ENCODE results near the gene ZBTB37. TPM values are rescaled to one million over a fixed set of nuclear protein-coding genes. Genes with fewer than 3 reads are reported as not detected.
A peak's percentile ranks its signal among the peaks of the same experiment; 100 is the strongest.

ZBTB37 gene
- polyA plus RNA-seq (2012; ENCODE audit: low read depth, missing spikeins), result 0.67 TPM

DNA sequence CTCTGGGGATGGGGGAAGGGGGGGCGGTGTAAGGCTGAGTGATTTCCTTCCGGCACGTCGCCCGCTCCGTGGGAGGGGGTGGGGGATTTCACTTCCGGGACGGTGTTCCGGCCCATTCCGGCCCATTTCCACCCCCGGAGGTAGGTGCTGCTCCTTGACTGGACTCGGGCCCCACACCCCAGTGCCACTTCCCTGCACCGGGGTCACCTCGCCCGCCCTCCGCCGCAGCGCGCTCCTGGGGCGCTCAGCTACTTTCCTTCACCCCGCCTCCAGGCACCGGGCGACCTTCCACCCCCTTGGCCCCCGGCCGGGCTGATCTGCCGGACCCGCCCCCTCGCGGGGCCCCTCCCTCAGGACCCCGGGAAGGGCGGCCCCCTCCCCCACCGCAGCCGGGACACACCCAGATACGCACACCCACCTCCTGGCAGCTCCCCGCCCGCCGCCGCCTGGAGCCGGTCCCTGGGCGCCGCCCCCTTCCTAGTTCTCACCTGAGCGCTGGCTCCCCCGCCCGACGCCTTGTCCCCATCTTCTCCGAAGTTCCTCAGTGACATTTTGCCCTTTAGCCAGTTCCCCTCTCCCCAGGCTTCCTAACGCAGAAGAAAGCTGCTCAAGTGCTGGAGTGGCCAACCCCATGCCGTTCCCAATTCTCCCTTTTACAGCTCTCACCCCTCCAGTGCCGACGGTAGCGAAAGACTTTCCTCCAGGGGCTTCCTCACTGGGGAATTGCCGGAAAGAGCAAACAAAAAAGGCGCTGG, at the start of gene ZBTB37:
Gene ZBTB37, plus strand, starts transcription at position 115 of the 755 bp plus-strand sequence. CDS start 1,846 bp downstream, outside the sequence.
- FAIRE-seq (no peak), DNase-seq (ENCODE audit: insufficient read length, low spot score) (peak; percentile 64)
- TF ChIP-seq SPI1 (IDR thresholded peaks at IDR 0.05; ENCODE audit: low read depth, low read length) (peak; percentile 20; the same call in 1 of the 2 replicates), PAX5 (IDR thresholded peaks at IDR 0.05; ENCODE audit: insufficient read depth, low read length, severe bottlenecking) (no peak), POLR2AphosphoS5 (IDR thresholded peaks at IDR 0.05; ENCODE audit: low read depth, low read length) (no peak), POLR2A (IDR thresholded peaks at IDR 0.05; ENCODE audit: low read depth, low read length) (no peak), TAF1 (IDR thresholded peaks at IDR 0.05; ENCODE audit: low read depth, low read length) (peak; percentile 32; the same call in 1 of the 2 replicates), POU2F2 (IDR thresholded peaks at IDR 0.05; ENCODE audit: low read depth, low read length) (peak; percentile 68; the same call in 1 of the 2 replicates)

GRCh38 chr1:173818459-173818858, 49.7 kb upstream of the ZBTB37 start:
- DNase-seq (ENCODE audit: insufficient read length, low spot score) (no peak), FAIRE-seq (no peak)
- TF ChIP-seq POLR2AphosphoS5 (IDR thresholded peaks at IDR 0.05; ENCODE audit: low read depth, low read length) (no peak), POLR2A (IDR thresholded peaks at IDR 0.05; ENCODE audit: low read depth, low read length) (no peak), PAX5 (IDR thresholded peaks at IDR 0.05; ENCODE audit: insufficient read depth, low read length, severe bottlenecking) (no peak), TAF1 (IDR thresholded peaks at IDR 0.05; ENCODE audit: low read depth, low read length) (no peak), POU2F2 (IDR thresholded peaks at IDR 0.05; ENCODE audit: low read depth, low read length) (no peak), SPI1 (IDR thresholded peaks at IDR 0.05; ENCODE audit: low read depth, low read length) (no peak)

DNA sequence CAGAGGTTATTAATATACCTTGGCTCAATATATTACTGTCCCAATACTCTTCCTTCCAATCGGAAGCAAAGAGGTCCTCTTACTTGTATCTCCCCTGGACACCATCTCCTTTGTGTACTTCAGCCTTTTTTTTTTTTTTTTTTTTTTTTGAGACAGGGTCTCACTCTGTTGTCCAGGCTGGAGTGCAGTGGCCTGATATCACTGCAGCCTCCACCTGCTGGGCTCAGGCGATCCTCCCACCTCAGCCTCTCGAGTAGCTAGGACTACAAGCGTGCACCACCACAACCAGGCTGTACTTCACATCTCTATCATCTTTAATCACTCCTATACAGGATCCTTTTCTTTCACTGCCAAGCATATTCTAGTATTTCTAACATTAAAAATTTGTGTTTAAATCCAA, 46.5 kb upstream of the ZBTB37 start:
- TF ChIP-seq POLR2A (IDR thresholded peaks at IDR 0.05; ENCODE audit: low read depth, low read length) (no peak), TAF1 (IDR thresholded peaks at IDR 0.05; ENCODE audit: low read depth, low read length) (no peak), PAX5 (IDR thresholded peaks at IDR 0.05; ENCODE audit: insufficient read depth, low read length, severe bottlenecking) (no peak), SPI1 (IDR thresholded peaks at IDR 0.05; ENCODE audit: low read depth, low read length) (no peak), POU2F2 (IDR thresholded peaks at IDR 0.05; ENCODE audit: low read depth, low read length) (no peak), POLR2AphosphoS5 (IDR thresholded peaks at IDR 0.05; ENCODE audit: low read depth, low read length) (no peak)
- DNase-seq (ENCODE audit: insufficient read length, low spot score), result no peak
- FAIRE-seq, result no peak

DNA sequence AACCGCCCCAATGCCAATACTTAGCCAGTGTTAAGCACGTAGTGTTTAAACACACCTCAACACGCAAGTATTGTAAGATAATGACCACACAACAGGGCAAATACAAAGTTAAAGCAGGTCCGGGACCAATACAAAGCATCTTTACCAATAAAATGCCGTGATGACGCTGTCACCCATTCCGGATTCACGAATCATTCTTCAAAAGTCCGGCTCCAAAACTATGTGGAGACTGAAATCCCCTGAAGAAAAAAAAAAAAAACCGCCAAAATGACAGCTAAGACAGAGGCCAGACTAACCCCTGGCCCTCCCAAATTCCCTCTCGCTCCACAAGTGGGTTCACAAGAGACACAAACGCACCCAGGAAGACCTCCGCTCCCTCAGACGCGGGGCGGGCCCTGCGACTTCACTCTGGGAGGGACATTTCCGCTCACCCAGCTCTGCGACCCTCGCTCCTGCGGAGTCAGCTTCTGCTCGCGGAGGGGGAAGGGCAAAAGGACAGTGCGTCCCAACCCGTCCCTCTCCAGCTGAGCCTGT, 44.3 kb upstream of the ZBTB37 start:
- DNase-seq (ENCODE audit: insufficient read length, low spot score) (no peak), FAIRE-seq (peak; percentile 61)
- no peak for TF ChIP-seq SPI1 (IDR thresholded peaks at IDR 0.05; ENCODE audit: low read depth, low read length)
- peak; percentile 0; the same call in 1 of the 2 replicates for TF ChIP-seq TAF1 (IDR thresholded peaks at IDR 0.05; ENCODE audit: low read depth, low read length)
- TF ChIP-seq POLR2A (IDR thresholded peaks at IDR 0.05; ENCODE audit: low read depth, low read length), result 0 out of 2 replicates have a peak, but pooled peaks have one; percentile 24

- FAIRE-seq, result peak; percentile 90
- no peak for TF ChIP-seq SPI1 (IDR thresholded peaks at IDR 0.05; ENCODE audit: low read depth, low read length)
- peak; percentile 79 for TF ChIP-seq POLR2A (IDR thresholded peaks at IDR 0.05; ENCODE audit: low read depth, low read length)
- peak; percentile 76; the same call in 1 of the 2 replicates for TF ChIP-seq POLR2AphosphoS5 (IDR thresholded peaks at IDR 0.05; ENCODE audit: low read depth, low read length)
- peak; percentile 75 for TF ChIP-seq TAF1 (IDR thresholded peaks at IDR 0.05; ENCODE audit: low read depth, low read length)
- TF ChIP-seq POU2F2 (IDR thresholded peaks at IDR 0.05; ENCODE audit: low read depth, low read length), result peak; percentile 65
- DNase-seq (ENCODE audit: insufficient read length, low spot score), result peak; percentile 61
Measured at GRCh38 chr1:173824315-173825081, 43.7 kb upstream of the ZBTB37 start, which contains the start of the genes CENPL and DARS2. Gene CENPL (minus strand): TSS chr1:173824883. CDS start chr1:173811299, 13,584 bp downstream. Gene DARS2 (plus strand): TSS chr1:173824673. CDS start chr1:173825230, 557 bp downstream.

GRCh38 chr1:173827611-173828010, 40.6 kb upstream of the ZBTB37 start:
- DNase-seq (ENCODE audit: insufficient read length, low spot score) (no peak), FAIRE-seq (no peak)
- no peak for TF ChIP-seq SPI1 (IDR thresholded peaks at IDR 0.05; ENCODE audit: low read depth, low read length)
- no peak for TF ChIP-seq POLR2AphosphoS5 (IDR thresholded peaks at IDR 0.05; ENCODE audit: low read depth, low read length)
- no peak for TF ChIP-seq POU2F2 (IDR thresholded peaks at IDR 0.05; ENCODE audit: low read depth, low read length)
- no peak for TF ChIP-seq POLR2A (IDR thresholded peaks at IDR 0.05; ENCODE audit: low read depth, low read length)
- no peak for TF ChIP-seq TAF1 (IDR thresholded peaks at IDR 0.05; ENCODE audit: low read depth, low read length)
- no peak for TF ChIP-seq PAX5 (IDR thresholded peaks at IDR 0.05; ENCODE audit: insufficient read depth, low read length, severe bottlenecking)

DNA sequence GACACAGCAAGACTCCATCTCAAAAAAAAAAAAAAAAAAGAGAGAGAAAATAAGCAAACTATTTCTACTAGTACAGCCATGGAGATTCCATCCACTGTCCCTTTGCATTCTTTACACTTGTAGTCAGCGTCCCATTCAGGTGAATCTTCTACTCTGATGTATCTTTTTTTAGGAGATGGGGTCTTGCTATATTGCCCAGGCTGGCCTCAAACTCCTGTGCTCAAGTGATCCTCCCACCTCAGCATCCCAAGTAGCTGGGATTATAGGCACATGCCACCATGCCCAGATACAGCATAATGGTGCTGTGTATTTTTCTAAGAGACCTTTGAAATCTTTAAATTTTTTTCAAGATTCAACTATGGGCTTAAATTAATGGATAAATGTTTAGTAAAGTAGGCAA, 35.4 kb upstream of the ZBTB37 start:
- no peak for FAIRE-seq
- no peak for TF ChIP-seq POLR2A (IDR thresholded peaks at IDR 0.05; ENCODE audit: low read depth, low read length)
- no peak for TF ChIP-seq PAX5 (IDR thresholded peaks at IDR 0.05; ENCODE audit: insufficient read depth, low read length, severe bottlenecking)
- TF ChIP-seq POU2F2 (IDR thresholded peaks at IDR 0.05; ENCODE audit: low read depth, low read length), result no peak
- no peak for TF ChIP-seq TAF1 (IDR thresholded peaks at IDR 0.05; ENCODE audit: low read depth, low read length)
- no peak for TF ChIP-seq POLR2AphosphoS5 (IDR thresholded peaks at IDR 0.05; ENCODE audit: low read depth, low read length)
- no peak for TF ChIP-seq SPI1 (IDR thresholded peaks at IDR 0.05; ENCODE audit: low read depth, low read length)
- no peak for DNase-seq (ENCODE audit: insufficient read length, low spot score)

DNA sequence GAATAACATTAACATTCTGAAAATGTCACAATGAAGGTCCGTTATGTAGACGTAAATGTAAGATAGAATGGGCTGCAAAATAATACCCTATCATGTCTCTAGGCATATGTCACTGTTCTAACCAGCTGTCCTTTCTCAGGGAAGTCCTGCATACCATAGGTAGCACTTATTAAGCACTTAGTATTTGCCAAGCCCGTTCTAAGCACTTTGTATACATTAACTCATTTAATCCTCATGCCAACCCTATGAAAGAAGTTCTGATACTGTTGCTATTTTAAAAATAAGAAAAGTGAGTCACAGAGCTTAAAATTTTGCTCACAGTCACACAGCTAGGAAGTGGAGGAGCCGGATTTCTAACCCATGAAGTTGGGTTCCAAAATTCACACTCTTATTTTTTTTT, 16.1 kb upstream of the ZBTB37 start:
- no peak for DNase-seq (ENCODE audit: insufficient read length, low spot score)
- FAIRE-seq, result no peak
- no peak for TF ChIP-seq TAF1 (IDR thresholded peaks at IDR 0.05; ENCODE audit: low read depth, low read length)
- TF ChIP-seq POLR2A (IDR thresholded peaks at IDR 0.05; ENCODE audit: low read depth, low read length), result no peak
- TF ChIP-seq POU2F2 (IDR thresholded peaks at IDR 0.05; ENCODE audit: low read depth, low read length), result no peak
- TF ChIP-seq PAX5 (IDR thresholded peaks at IDR 0.05; ENCODE audit: insufficient read depth, low read length, severe bottlenecking), result no peak
- TF ChIP-seq SPI1 (IDR thresholded peaks at IDR 0.05; ENCODE audit: low read depth, low read length), result no peak
- no peak for TF ChIP-seq POLR2AphosphoS5 (IDR thresholded peaks at IDR 0.05; ENCODE audit: low read depth, low read length)

DNA sequence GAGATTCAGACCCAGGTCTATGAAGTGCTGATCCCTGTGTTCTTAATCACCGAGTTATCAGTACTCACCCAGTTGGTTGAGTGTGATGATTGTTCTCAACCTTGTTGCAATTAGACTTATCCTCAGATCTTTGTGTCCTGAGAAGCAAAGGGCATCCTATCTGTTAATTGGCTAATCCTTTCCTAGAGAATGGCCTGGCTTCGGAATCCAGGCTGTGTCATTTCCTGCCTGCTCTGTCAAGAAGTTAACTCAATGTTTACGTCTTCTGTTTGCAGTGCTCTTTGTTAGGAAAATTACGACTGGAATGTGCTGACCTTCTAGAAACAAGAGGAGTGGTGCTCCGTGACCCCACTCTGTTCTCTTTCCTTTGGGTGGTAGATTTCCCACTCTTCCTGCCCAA, 15.1 kb upstream of the ZBTB37 start:
- TF ChIP-seq POU2F2 (IDR thresholded peaks at IDR 0.05; ENCODE audit: low read depth, low read length), result no peak
- DNase-seq (ENCODE audit: insufficient read length, low spot score) (no peak), FAIRE-seq (no peak)
